Stromal cell of bone marrow (primary cell): ENCODE results near the gene GULP1.
"Not testable (repeated sequence)": the region's sequence is repeated elsewhere in the genome, so short reads cannot be mapped to it uniquely, and the experiment has no call there.

Experiments
- DNase-seq: peaks from one replicate; pipeline ENCODE4 v3.0.0-alpha.2; 2012; ENCODE audit warnings: low read depth

The GULP1 gene

GRCh38 chr2:188293601-188294351 lies 2.1 kb downstream of the GULP1 start:
- DNase-seq, result peak; percentile 46

GRCh38 chr2:188294352-188294926 lies 2.8 kb downstream of the GULP1 start:
- peak; percentile 47 for DNase-seq

- DNase-seq, result no peak
Observed at GRCh38 chr2:188295067-188295685, 3.5 kb downstream of the GULP1 start.

GRCh38 chr2:188297978-188298377 lies 6.3 kb downstream of the GULP1 start:
- no peak for DNase-seq

- DNase-seq, result not testable (repeated sequence)
Observed at GRCh38 chr2:188298937-188299371, 7.3 kb downstream of the GULP1 start.

GRCh38 chr2:188303363-188304031 lies 11.8 kb downstream of the GULP1 start:
- DNase-seq, result no peak

GRCh38 chr2:188305271-188305670 lies 13.6 kb downstream of the GULP1 start:
- no peak for DNase-seq

GRCh38 chr2:188306271-188306670 lies 14.6 kb downstream of the GULP1 start:
- DNase-seq, result no peak

- DNase-seq, result no peak
Observed at GRCh38 chr2:188307850-188308283, 16.2 kb downstream of the GULP1 start.

- DNase-seq, result no peak
Observed at GRCh38 chr2:188308483-188308882, 16.8 kb downstream of the GULP1 start.

GRCh38 chr2:188309364-188309763 lies 17.7 kb downstream of the GULP1 start:
- no peak for DNase-seq

GRCh38 chr2:188314314-188315054 lies 22.8 kb downstream of the GULP1 start:
- DNase-seq, result no peak

- DNase-seq, result no peak
Observed at GRCh38 chr2:188315750-188316149, 24.1 kb downstream of the GULP1 start.

GRCh38 chr2:188316342-188316741 lies 24.7 kb downstream of the GULP1 start:
- no peak for DNase-seq

GRCh38 chr2:188316791-188317423 lies 25.2 kb downstream of the GULP1 start:
- no peak for DNase-seq

- DNase-seq, result no peak
Observed at GRCh38 chr2:188318161-188318749, 26.6 kb downstream of the GULP1 start.

GRCh38 chr2:188319838-188320237 lies 28.2 kb downstream of the GULP1 start:
- no peak for DNase-seq

- DNase-seq, result no peak
Observed at GRCh38 chr2:188320861-188321260, 29.2 kb downstream of the GULP1 start.

- no peak for DNase-seq
Observed at GRCh38 chr2:188322569-188323551, 31.2 kb downstream of the GULP1 start.

- no peak for DNase-seq
Observed at GRCh38 chr2:188324067-188324466, 32.4 kb downstream of the GULP1 start.
